Subcutaneous abdominal adipose tissue (tissue), 5 donors: ENCODE results near the gene OLR1.
"Not testable (repeated sequence)": the region's sequence is repeated elsewhere in the genome, so short reads cannot be mapped to it uniquely, and the experiment has no call there.

Experiments
- H3K27ac ChIP-seq: one replicate; pipeline ENCODE4 v1.7.0; 2013; ENCODE audit warnings: low read depth, mild to moderate bottlenecking, inconsistent platforms, low read length, moderate library complexity
- H3K27me3 ChIP-seq, 5 donors: one replicate each; pipeline ENCODE4 v1.7.0; 2013; ENCODE audit warnings: low read length in 5 of 5, inconsistent platforms in 1 of 5; ENCODE audit not compliant: control insufficient read depth in 5 of 5, insufficient read depth in 4 of 5
- H3K36me3 ChIP-seq, 5 donors: one replicate each; pipeline ENCODE4 v1.7.0; 2013; ENCODE audit warnings: low read length in 5 of 5; ENCODE audit not compliant: control insufficient read depth in 5 of 5, insufficient read depth in 5 of 5
- H3K4me1 ChIP-seq, 5 donors: one replicate each; pipeline ENCODE4 v1.7.0; 2013; ENCODE audit warnings: low read length in 5 of 5, mild to moderate bottlenecking in 3 of 5, moderate library complexity in 1 of 5; ENCODE audit not compliant: control insufficient read depth in 5 of 5, insufficient read depth in 5 of 5
- H3K4me3 ChIP-seq, 5 donors: one replicate each; pipeline ENCODE4 v1.7.0; 2013; ENCODE audit warnings: low read length in 5 of 5, low read depth in 1 of 5
- H3K9ac ChIP-seq, 5 donors: one replicate each; pipeline ENCODE4 v1.7.0; 2013; ENCODE audit warnings: low read length in 5 of 5, mild to moderate bottlenecking in 4 of 5, moderate library complexity in 3 of 5
- H3K9me3 ChIP-seq, 5 donors: one replicate each; pipeline ENCODE4 v1.7.0; 2013; ENCODE audit warnings: low read length in 5 of 5; ENCODE audit not compliant: control insufficient read depth in 5 of 5
- donor health status: healthy.
- donor health status: healthy.
- donor health status: healthy.
- donor health status: healthy.
- donor health status: healthy.

Gene OLR1

GRCh38 chr12:10171973-10172728 lies at the start of gene OLR1:
OLR1 (minus strand) TSS chr12:10172132; CDS start chr12:10172077, 55 bp downstream.
- H3K27ac ChIP-seq, result no peak within 1 kb of the TSS
- peaks cover 0 to 9% (median 2%) of the 10 kb centered on the region in 5 donors for H3K4me1 ChIP-seq
- no peaks in the 10 kb centered on the region for H3K27me3 ChIP-seq
- no peaks in the 10 kb centered on the region for H3K9me3 ChIP-seq
- no peaks in the 10 kb centered on the region for H3K36me3 ChIP-seq
- no peak within 1 kb of the TSS for H3K9ac ChIP-seq
- H3K4me3 ChIP-seq, result no peak within 1 kb of the TSS

DNA sequence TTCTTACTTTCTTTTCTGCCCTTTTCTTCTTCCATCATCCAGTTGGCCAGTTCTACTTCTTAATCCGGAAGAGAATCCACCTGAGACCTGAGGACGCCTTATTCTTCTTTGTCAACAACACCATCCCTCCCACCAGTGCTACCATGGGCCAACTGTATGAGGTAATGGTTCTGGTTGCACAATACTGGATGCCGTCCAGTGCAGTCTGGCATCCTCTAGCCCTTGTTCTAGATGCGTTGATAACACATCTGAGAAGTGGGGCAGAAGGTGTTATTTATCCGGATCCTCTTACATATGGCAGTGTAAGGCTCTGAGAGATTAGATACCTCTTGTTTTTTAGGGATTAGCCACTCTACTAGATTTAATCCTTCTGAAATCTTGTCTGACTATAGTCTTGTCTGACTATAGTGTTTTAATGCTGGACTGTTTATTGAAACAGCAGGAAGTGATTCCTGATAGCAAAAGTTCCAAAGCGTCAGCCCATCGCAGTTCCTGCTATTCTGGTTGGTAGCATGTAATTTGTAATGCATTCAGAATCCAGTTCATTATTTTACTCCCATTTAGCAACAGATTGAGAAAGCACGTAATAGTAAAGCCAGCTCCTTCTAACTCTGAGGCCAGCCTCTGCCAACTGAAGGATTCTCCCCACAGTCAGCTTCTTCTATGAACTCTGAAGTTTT lies 48.6 kb upstream of the OLR1 start:
- Histone ChIP-seq H3K27ac (peak overlapping the region; percentile 94), H3K4me1 (peaks cover 9 to 32% (median 17%) of the 10 kb centered on the region in 5 donors), H3K4me3 (peak overlapping the region in 1 of 5 donors; percentile 27), H3K9me3 (no peaks in the 10 kb centered on the region), H3K36me3 (peaks cover 36 to 62% (median 48%) of the 10 kb centered on the region in 5 donors), H3K9ac (peak overlapping the region in 3 of 5 donors; percentile 10 to 53 (median 31)), H3K27me3 (no peaks in the 10 kb centered on the region)

GRCh38 chr12:10218021-10218420 lies 46.1 kb upstream of the OLR1 start:
- H3K9ac ChIP-seq, result no peak overlapping the region
- H3K27ac ChIP-seq, result peak overlapping the region; percentile 77
- H3K27me3 ChIP-seq, result no peaks in the 10 kb centered on the region
- no peak overlapping the region for H3K4me3 ChIP-seq
- H3K4me1 ChIP-seq, result peaks cover 9 to 49% (median 35%) of the 10 kb centered on the region in 5 donors
- H3K36me3 ChIP-seq, result peaks cover 26 to 48% (median 34%) of the 10 kb centered on the region in 5 donors
- H3K9me3 ChIP-seq, result no peaks in the 10 kb centered on the region

GRCh38 chr12:10215946-10216345 lies 44.0 kb upstream of the OLR1 start:
- H3K27me3 ChIP-seq, H3K9ac ChIP-seq, H3K9me3 ChIP-seq: not testable (repeated sequence)
- Histone ChIP-seq H3K4me3 (peak overlapping the region in 2 of 5 donors; percentile 6 to 36), H3K36me3 (peaks cover 9 to 27% (median 15%) of the 10 kb centered on the region in 5 donors), H3K4me1 (peaks cover 9 to 47% (median 34%) of the 10 kb centered on the region in 5 donors), H3K27ac (peak overlapping the region; percentile 99)

DNA sequence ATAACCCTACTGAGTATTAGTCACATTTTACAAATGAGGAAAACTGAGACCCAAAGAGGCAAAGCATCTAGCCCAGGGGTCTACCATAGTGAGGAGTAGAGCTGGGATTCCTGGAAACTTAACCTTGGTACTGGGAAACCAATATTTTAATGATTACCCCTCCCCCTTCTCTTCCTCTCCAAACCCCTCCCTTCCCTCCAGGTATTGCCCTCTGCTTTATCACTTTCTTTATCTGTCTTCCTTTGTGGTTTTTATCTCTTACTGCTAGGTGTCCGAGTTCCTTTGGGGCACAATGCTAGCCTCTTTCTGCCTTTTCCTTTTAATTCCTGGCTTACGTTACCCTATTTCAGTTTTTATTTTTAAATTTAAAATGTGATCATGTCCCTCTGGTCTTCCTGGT lies 43.5 kb upstream of the OLR1 start:
- Histone ChIP-seq H3K9me3 (no peaks in the 10 kb centered on the region), H3K27ac (peak overlapping the region; percentile 99), H3K36me3 (peaks cover 5 to 22% (median 10%) of the 10 kb centered on the region in 5 donors), H3K4me1 (peaks cover 5 to 41% (median 29%) of the 10 kb centered on the region in 5 donors), H3K27me3 (no peaks in the 10 kb centered on the region), H3K9ac (peak overlapping the region; percentile 63 to 99 (median 94)), H3K4me3 (peak overlapping the region; percentile 77 to 99 (median 98))

- Histone ChIP-seq H3K36me3 (peaks cover 2 to 16% (median 9%) of the 10 kb centered on the region in 5 donors), H3K4me3 (peak overlapping the region; percentile 77 to 99 (median 98)), H3K27ac (peak overlapping the region; percentile 99), H3K9ac (peak overlapping the region; percentile 91 to 99 (median 96)), H3K9me3 (no peaks in the 10 kb centered on the region), H3K4me1 (peaks cover 2 to 36% (median 25%) of the 10 kb centered on the region in 5 donors), H3K27me3 (no peaks in the 10 kb centered on the region)
Measured at GRCh38 chr12:10214895-10215267, 42.9 kb upstream of the OLR1 start.

DNA sequence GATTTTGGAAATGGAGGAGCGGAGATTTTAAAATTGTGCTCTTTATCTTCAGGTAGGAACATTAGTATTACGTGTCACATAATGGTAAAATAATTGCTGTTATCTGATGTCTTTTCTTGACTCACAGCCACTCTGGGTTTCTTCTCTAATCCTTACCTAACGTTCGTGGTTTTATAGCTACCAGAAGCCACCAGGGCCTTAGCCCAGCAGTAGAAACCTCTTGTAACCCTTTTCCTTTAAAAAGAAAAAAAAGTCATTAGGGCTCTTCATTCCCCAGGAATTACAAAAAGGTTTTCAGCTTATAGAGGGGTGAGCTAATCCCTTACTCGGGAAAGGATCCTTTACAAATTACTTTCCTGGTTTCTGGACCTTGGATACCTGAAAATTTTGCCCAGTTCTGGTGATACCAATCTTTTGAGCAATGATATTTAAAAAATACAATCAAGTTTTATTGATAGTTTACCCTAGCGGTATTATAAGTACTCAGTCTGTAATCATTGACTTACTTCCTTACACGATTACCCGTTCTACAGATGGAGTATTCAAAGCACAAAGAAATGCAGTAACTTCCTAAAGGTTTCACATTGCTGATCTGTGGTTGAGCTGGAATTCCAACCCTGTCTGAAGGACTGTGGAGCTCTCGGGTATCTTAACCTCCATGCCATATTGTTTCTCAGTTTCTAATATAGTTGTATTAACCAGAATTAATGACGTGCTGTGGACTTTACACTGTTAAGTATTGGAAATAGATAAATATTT lies 42.4 kb upstream of the OLR1 start:
- peaks cover 0 to 10% (median 6%) of the 10 kb centered on the region in 5 donors for H3K36me3 ChIP-seq
- peak overlapping the region; percentile 99 for H3K27ac ChIP-seq
- H3K27me3 ChIP-seq, result no peaks in the 10 kb centered on the region
- peaks cover 0 to 32% (median 22%) of the 10 kb centered on the region in 5 donors for H3K4me1 ChIP-seq
- H3K9ac ChIP-seq, result peak overlapping the region; percentile 91 to 99 (median 96)
- H3K4me3 ChIP-seq, result peak overlapping the region; percentile 77 to 99 (median 98)
- no peaks in the 10 kb centered on the region for H3K9me3 ChIP-seq

GRCh38 chr12:10213168-10214135 lies 41.5 kb upstream of the OLR1 start:
- H3K9me3 ChIP-seq, result no peaks in the 10 kb centered on the region
- H3K4me1 ChIP-seq, result peaks cover 0 to 32% (median 22%) of the 10 kb centered on the region in 5 donors
- H3K36me3 ChIP-seq, result peaks cover 0 to 6% (median 3%) of the 10 kb centered on the region in 5 donors
- H3K4me3 ChIP-seq, result peak overlapping the region; percentile 77 to 99 (median 98)
- no peaks in the 10 kb centered on the region for H3K27me3 ChIP-seq
- H3K9ac ChIP-seq, result peak overlapping the region; percentile 91 to 99 (median 96)
- H3K27ac ChIP-seq, result peak overlapping the region; percentile 99

DNA sequence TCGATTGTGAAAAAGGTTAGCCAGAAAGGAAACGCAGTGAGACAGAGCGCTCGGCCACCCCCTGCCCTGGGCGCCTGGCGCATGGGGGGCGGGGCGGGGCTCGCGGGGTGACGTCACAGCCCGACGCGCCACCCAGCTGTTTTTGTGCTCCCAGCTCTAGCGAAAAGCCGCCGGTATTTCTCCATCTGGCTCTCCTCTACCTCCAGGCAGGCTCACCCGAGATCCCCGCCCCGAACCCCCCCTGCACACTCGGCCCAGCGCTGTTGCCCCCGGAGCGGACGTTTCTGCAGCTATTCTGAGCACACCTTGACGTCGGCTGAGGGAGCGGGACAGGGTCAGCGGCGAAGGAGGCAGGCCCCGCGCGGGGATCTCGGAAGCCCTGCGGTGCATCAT lies 40.8 kb upstream of the OLR1 start, which contains the start of gene GABARAPL1:
TSS of gene GABARAPL1 (plus strand) at position 139 of the 393 bp plus-strand sequence. CDS start at position 392, 253 bp downstream.
- H3K9me3 ChIP-seq, result no peaks in the 10 kb centered on the region
- H3K4me3 ChIP-seq, result peak within 1 kb of the TSS; percentile 77 to 99 (median 98)
- H3K27ac ChIP-seq, result peak within 1 kb of the TSS; percentile 99
- H3K36me3 ChIP-seq, result peaks cover 0 to 2% (median 0%) of the 10 kb centered on the region in 5 donors
- H3K4me1 ChIP-seq, result peaks cover 0 to 28% (median 19%) of the 10 kb centered on the region in 5 donors
- H3K27me3 ChIP-seq, result no peaks in the 10 kb centered on the region
- H3K9ac ChIP-seq, result peak within 1 kb of the TSS; percentile 91 to 99 (median 96)
